ENCODE data around the gene TNFRSF13B. TPM values are rescaled to one million over a fixed set of nuclear protein-coding genes. Genes with fewer than 3 reads are reported as not detected.
"Not testable (repeated sequence)": the region's sequence is repeated elsewhere in the genome, so short reads cannot be mapped to it uniquely, and the experiment has no call there.

Gene TNFRSF13B
- total RNA-seq, 6 donors from 2014 or later: 0.57 to 6.3 (median 2.1) TPM; not detected in 1

- ATAC-seq (ENCODE audit: low FRiP score in 2 of 2) (no peak), DNase-seq (no peak)
- H3K9me3 ChIP-seq: no peaks in the 10 kb centered on the region
- WGBS, 2 donors: 75 to 84% methylated on average over 5 of the region's 5 CpGs
- TF ChIP-seq CTCF (IDR thresholded peaks at IDR 0.05) (no peak), POLR2A (IDR thresholded peaks at IDR 0.05) (no peak), EP300 (IDR thresholded peaks at IDR 0.05) (no peak), POLR2AphosphoS5 (IDR thresholded peaks at IDR 0.05) (no peak)
- peak overlapping the region; percentile 56 to 83 (median 64) for H3K27ac ChIP-seq
- no peaks in the 10 kb centered on the region for H3K27me3 ChIP-seq
- H3K36me3 ChIP-seq: no peaks in the 10 kb centered on the region
- H3K4me3 ChIP-seq: no peak overlapping the region
- peaks cover 8 to 42% (median 18%) of the 10 kb centered on the region in 4 donors for H3K4me1 ChIP-seq
These were observed 47.5 kb upstream of the TNFRSF13B start for GRCh38 chr17:17019430-17019762.

GRCh38 chr17:17018612-17019429 is 46.9 kb upstream of the TNFRSF13B start:
- Histone ChIP-seq H3K4me3 (no peak overlapping the region), H3K4me1 (peaks cover 8 to 42% (median 18%) of the 10 kb centered on the region in 4 donors), H3K27me3 (no peaks in the 10 kb centered on the region), H3K9me3 (no peaks in the 10 kb centered on the region), H3K27ac (peak overlapping the region; percentile 56 to 83 (median 64)), H3K36me3 (no peaks in the 10 kb centered on the region)
- DNase-seq: peak in 1 of 2 donors; percentile 93
- peak; percentile 24 to 75 for ATAC-seq (ENCODE audit: low FRiP score in 2 of 2)
- WGBS, 2 donors: 86 to 91% methylated on average over 6 to 9 of the region's 10 CpGs
- no peak for TF ChIP-seq POLR2A (IDR thresholded peaks at IDR 0.05)
- TF ChIP-seq POLR2AphosphoS5 (IDR thresholded peaks at IDR 0.05): peak; percentile 57 to 79
- TF ChIP-seq CTCF (IDR thresholded peaks at IDR 0.05): peak in 1 of 6 experiments; percentile 7
- peak in 2 of 4 donors; percentile 92 to 97 for TF ChIP-seq EP300 (IDR thresholded peaks at IDR 0.05)

- Histone ChIP-seq H3K36me3 (no peaks in the 10 kb centered on the region), H3K27ac (peak overlapping the region; percentile 56 to 83 (median 64)), H3K27me3 (no peaks in the 10 kb centered on the region), H3K4me1 (peaks cover 8 to 42% (median 18%) of the 10 kb centered on the region in 4 donors), H3K9me3 (no peaks in the 10 kb centered on the region), H3K4me3 (no peak overlapping the region)
- 56 to 73% methylated on average over 3 to 10 of the region's 11 CpGs for WGBS, 2 donors
- no peak for DNase-seq
- no peak for ATAC-seq (ENCODE audit: low FRiP score in 2 of 2)
- no peak for TF ChIP-seq CTCF (IDR thresholded peaks at IDR 0.05)
- TF ChIP-seq POLR2A (IDR thresholded peaks at IDR 0.05): no peak
- no peak for TF ChIP-seq POLR2AphosphoS5 (IDR thresholded peaks at IDR 0.05)
- TF ChIP-seq EP300 (IDR thresholded peaks at IDR 0.05): no peak
These were observed 46.1 kb upstream of the TNFRSF13B start for GRCh38 chr17:17018021-17018441.

GRCh38 chr17:17017343-17018014 is 45.6 kb upstream of the TNFRSF13B start:
- TF ChIP-seq POLR2A (IDR thresholded peaks at IDR 0.05) (no peak), CTCF (IDR thresholded peaks at IDR 0.05) (no peak), EP300 (IDR thresholded peaks at IDR 0.05) (no peak), POLR2AphosphoS5 (IDR thresholded peaks at IDR 0.05) (no peak)
- no peak for DNase-seq
- H3K9me3 ChIP-seq: no peaks in the 10 kb centered on the region
- no peak for ATAC-seq (ENCODE audit: low FRiP score in 2 of 2)
- H3K36me3 ChIP-seq: no peaks in the 10 kb centered on the region
- WGBS, 2 donors: 90 to 93% methylated on average over 6 to 8 of the region's 8 CpGs
- H3K27me3 ChIP-seq: no peaks in the 10 kb centered on the region
- H3K4me1 ChIP-seq: peaks cover 8 to 42% (median 18%) of the 10 kb centered on the region in 4 donors
- H3K4me3 ChIP-seq: no peak overlapping the region
- peak overlapping the region in 3 of 4 donors; percentile 56 to 83 (median 68) for H3K27ac ChIP-seq

- H3K27ac ChIP-seq; ATAC-seq (ENCODE audit: low FRiP score in 2 of 2); H3K36me3 ChIP-seq; DNase-seq; H3K27me3 ChIP-seq; H3K4me3 ChIP-seq; H3K9me3 ChIP-seq: not testable (repeated sequence)
- 72 to 78% methylated on average over 8 of the region's 8 CpGs for WGBS, 2 donors
- peaks cover 8 to 38% (median 18%) of the 10 kb centered on the region in 4 donors for H3K4me1 ChIP-seq
These were observed 44.6 kb upstream of the TNFRSF13B start for GRCh38 chr17:17016199-17017197.
